ENCODE results near the gene TPBGL.

Gene TPBGL

DNA sequence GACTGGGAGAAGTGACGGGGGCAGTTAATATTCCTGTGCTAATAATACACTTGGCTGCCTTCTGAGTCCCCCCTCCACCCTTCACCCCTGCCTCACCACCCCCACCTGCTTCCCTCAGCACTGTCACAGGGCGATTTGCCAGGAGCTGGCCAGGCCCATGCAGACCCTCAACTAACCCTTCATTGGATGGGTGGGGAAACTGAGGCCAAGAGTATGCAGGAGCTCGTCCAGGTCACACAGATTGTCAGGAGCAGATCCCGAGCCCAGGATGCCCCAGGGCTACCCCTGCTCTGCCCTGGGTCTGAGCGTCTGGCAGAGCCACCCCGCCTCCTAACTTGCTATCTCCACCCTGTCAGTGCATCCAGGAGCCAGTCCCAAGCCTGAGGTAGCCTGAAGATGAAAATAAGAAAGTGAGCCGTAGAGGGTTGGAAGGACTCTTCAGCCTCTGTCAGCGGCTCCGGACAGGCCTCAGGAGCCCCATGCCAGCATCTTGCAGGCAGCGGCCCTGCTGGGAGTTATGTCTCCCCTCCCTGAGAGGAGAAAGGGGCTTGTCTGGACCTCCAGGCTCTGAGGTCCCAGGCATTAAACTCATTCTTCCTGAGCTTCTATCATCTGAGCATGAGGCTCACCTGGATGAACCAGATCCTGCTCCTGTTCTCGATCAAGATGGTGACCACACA lies 6.2 kb downstream of the TPBGL start:
- DNase-seq: no peak

DNA sequence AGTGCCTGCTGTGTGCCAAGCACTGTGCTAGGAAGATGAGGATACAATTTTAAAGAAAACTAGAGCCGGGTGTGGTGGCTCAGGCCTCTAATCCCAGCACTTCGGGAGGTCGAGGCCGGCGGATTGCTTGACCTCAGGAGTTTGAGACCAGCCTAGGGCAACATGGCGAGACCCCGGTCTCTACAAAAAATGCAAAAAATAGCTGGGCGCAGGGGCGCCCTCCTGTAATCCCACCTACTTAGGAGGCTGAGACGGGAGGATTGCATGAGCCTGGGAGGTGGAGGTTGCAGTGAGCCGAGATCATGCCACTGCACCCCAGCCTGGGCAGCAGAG lies 8.3 kb downstream of the TPBGL start:
- DNase-seq: no peak

DNA sequence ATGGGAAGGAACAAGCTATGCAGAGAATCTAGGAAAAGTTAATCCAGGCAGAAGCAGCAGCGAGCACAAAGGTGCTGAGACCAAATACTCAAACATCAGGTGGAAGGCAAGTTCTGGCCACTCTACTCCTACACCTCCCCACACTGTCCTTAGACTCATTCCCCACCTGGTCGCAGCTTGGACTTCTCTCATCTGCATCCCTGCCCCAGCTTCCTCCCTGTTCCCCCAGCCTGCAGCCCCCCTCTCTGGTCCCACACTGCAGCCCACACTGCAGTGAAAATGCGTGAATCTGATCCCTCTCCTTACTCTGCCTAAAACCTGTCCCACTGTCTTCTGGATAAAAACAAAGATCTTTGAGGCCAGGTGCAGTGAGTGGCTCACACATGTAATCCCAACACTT lies 9.1 kb downstream of the TPBGL start:
- no peak for DNase-seq

DNA sequence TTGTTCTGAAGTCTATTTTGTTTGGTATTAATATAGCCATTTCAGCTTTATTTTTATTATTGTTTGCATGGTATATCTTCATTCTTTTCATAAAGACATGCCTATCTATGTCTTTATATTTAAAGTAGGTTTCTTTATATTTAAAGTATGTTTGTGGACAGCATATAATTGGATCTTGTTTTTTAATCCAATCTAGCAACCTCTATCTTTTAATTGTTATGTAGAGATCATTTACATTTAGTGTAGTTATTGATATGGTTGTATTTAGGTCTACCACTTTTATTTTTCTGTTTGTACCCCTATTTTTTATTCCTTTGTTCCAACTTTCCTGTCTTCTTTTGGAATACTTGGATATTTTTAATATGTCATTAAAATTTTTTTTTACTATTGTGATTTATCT lies 13.8 kb downstream of the TPBGL start:
- DNase-seq: no peak

DNA sequence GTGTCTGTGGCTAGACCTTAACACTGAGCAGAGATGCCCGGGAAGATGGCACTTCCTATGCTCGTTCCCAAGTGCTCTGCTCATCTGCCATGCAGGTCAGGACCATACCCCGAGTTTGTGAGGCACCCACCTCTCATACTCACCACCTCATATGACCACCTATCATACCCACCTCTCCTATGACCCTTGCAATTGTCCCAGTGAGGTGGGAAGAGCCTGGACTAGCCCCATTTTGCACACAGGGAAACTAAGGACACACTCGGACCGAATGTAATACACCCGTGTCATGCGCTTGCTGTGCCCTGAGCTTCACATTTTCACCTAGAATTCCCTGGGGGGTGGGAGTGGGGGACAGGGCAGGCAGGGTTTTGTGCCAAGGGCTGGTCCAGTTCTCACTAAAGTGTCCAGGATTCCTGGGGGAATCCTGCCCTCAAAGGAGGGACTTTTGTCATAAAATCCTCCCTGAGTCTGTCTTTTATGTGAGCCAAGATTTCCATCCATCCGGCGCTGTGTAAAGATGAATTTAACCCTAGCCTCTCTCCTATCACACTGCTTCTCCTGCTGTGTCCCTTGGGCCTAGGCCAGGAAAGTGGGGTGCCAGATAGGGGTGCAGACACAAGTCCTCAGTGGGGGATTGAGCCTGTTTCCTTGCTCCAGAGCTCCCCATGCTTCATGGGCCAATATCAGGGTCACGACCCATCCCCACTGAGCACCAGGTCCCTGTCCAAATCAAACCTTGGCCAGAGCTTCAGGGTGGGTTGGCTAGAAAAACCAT lies 20.0 kb downstream of the TPBGL start:
- DNase-seq: no peak

DNA sequence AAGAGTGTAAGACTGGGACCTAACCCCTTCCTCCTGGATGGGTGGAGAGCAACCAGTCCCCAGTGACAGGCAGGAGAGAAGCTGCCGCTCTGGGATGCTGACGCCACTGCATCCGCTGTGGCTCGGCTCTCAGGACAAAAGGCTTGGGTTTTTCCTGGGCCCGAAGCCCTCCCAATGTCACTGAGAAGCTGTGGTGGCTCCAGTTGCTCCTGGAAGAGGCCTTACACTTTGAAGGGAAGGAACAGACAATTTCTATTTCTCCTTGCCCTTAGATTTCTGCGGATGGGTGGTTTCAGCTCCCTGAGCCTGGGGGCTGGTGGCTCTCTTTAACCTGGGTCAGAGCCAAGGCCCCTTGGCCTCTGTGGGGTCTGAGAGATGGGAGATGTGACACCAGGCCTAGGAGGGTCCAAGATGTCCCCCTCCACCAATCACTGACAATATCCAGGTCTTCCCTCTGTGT lies 21.4 kb downstream of the TPBGL start:
- DNase-seq: no peak

DNA sequence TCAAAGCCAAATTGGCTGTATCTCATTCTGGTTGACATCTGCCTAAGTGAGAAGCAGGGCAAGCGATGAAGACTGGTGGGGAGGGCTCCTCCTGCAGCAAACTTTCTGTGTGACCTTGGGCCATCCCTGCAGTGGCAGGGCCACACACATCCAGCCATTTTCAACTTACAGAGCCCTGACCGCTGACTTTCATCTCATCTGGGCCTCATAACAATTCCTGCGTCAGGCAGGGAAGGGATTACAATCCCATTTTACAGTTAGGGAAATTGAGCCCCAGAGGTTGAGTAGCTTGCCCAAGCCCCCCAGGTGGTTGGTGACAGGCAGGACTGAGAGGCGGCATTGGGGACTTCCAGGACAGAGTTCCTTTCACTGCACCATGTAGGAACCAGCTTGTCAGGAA lies 21.9 kb downstream of the TPBGL start:
- DNase-seq: no peak

DNA sequence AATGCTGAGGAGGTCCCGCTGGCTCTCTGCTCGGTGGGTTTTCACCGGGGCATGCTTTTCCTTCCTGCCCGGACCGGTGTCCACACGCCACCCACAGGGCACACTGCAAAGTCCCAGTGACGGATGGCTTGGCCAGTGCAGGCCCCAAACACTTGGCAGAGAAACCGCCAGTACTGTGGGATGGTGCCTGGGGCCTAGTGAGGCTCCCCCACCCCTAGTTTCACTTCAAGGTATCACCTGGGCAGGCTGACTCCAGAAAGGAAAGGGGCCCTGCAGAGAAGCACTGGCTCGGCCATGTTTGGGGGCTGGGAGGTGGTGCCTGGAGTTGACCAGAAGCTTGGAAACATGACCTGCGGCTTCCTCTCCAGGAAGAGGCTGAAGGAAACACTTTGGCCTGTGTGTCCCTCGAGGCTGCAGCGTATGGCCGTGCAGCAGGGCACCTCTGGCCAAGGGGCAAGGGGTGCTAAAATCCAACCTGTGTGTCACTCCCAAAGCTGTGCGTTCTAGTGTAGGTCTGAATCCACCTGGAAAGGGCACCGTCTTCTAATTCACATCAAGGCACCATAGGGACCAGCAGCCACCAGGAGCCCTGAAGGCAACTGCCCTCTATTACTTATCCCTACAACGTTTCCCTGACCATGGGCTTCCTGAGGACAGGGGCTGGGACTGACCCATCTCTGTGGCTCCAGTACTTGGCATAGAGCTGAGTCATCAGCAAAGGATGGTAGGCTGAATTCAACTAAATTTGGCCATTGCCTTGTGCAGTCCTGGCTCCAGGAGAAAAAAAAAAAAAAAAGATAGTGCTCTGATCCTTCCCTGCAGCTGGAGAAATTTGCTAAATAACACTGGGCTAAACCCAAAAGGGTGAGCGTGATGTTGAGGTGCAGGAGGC lies 22.6 kb downstream of the TPBGL start:
- no peak for DNase-seq

DNA sequence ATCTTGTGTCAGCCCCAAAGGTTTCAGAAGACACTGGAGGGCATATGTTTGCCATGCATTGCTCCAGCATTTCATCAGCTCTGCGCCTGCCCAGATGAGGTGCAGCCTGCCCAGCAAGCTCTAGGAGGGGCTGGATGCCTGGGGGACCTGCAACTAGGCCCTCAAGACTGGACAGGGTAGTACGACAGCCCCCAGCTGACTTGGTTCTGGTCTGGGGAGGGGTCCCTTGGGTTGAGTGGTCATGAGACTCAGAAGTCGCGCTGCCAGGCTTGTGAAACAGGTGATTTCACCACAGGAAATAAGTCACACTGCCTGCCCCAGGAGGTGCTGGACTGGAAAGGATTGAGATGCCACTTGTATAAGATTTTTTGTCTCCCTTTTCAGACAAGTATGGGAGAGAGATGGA lies 23.4 kb downstream of the TPBGL start:
- DNase-seq: peak in 1 of 2 donors; percentile 54

DNA sequence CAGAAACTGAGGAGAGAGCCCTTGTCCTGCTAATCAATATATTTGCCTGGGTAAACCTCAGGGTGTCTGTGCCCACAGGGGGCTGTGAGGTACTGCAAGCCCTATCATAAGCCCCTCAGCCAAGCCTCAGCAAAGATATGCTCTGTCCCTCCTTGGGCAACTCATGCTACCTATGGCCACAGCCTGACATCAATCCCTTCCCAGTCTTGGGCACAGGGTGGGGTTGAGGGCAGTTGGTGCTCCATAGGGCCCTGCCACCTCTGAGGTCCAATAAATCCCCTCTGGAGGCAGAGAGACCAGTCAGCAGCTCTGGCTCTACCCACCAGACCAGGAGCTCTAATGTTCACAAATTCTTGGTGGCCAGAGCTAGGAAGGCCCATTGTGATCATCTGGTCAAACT lies 23.8 kb downstream of the TPBGL start:
- DNase-seq: no peak

DNA sequence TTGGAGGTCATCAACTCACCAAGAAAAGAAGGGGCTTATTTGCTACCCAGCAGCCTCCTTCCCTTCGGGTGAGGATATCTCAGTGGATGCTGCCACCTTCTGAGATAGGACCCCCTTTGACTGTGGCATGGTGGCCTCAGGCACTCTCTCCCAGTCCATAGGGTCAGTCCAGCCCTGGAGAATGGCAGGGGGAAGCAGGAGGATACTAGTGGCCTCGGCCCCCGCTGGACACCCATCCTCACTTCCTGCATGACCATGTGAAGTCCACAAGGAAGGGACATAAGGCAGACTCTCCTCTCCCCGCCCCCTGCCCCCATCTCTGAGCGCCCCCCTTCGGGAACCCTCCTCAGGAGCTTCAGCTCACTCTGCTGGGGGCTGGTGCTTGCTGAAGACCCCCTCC lies 24.4 kb downstream of the TPBGL start:
- DNase-seq: no peak

DNA sequence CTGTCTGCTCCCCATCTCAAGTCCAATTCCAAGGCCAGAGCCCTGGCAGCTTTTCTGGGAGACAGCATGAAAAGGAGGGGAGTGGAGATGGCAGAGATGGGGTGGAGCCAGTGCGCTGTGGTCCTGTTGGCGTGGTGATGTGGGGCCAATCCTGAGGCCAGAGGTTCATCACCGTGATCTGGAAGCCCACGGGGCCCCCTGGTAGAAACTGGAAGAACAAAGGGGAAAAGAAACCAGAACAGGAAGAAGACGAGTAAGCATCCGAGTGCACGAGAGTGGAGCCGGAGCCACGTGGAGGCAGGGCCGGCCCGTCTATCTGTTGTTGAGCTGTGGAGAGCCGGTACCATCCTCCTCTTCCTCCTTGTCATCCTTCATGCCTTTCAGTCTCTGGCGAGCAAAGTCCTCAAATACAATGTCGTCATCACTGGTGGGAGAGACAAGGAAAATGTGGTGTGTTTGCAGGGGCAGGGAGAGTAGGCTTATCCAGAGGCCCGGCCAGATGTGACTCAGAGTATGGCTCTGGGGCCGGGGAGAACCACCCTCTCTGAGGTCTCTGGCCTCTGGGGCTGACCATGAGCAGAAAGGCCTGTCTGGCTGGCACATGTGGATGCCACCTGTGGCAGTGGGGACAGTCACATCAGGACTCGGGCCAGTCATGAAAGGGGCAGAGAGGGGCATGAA lies 25.4 kb downstream of the TPBGL start:
- DNase-seq: no peak

DNA sequence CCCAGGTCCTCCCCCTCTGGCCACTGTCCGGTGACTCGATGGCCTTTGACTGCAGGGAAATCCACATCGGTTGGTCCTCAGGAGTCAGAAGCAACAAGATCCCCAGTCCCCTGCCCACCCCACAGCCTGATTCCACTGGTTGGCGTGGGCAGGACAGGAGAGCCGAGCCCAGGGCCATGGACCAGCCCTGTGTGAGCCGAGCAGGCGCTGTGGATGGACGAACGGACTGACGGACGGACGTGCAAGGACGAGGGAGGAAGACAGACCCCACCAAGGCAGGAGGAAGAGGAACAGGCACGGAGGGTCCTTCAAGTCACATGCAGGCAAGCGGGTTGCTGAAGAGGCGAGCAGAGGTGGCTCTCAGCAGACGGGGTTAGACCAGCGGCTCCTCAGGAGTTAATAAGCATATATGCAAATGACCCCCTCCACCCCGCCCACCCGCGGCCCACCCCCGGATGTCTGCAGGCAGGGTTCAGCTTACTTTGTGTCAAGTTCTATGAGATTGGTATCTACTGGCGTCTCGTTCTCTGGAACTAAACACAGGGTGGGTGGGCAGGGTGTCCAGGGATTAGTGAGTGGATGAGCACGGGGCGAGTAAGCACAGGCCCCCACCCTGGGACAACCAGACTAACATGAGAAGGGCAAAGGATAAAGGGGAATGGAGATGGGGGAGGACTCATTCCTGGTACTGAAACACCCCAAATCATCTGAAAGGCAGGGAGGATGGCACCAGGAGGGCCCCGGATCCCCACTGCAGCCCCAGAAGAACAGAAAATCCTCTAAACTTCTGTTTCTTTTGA lies 26.8 kb downstream of the TPBGL start:
- DNase-seq: no peak

DNA sequence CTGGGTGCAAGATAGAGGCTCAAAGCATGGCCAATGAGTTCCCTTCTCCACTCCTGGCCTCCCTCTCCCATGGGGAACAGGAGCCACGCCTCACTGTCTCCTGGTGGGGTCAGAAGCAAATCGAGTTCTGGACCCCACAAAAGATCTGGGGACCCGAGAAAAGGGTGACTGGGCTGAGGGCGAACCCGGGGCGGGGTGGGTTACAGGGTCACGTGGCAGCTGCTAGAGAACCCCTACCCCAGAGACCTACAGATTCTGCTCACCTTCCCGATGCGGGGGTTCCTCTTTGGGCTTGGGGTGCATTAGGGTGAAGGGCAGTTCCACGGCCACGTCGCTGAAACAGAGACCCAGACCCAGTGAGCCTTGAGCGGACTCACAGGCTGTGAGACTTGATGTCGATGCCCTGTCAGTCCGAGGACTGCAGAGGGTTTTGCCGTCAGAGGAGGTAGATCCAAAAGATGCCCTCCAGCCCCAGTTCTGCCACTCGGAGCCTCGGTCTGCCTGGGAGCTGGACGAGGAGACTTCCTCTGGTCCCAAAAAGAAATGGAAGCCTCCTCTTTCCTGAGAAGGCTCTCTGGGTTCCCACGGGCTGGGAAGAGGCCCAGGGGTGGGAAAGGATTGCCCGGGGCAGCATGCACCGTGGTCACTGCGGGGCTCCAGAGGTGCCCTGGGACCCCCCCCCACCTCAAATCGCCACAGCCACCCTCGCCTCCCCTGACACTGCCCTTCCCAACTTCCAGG lies 28.2 kb downstream of the TPBGL start:
- DNase-seq: no peak

DNA sequence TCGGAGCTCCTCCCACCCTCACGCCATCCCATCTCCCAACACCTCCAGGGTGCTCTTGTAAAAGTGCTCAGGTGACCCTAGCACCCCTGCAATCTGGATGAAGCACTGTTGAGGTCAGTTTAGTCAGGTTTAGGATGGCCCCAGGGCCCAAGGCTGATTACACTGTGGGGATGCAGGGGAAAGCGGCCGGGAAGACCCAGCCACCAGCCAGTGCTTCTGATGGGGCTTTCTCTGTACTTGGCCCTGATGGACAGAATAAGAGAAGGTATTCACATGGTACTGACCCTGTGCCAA lies 28.7 kb downstream of the TPBGL start:
- no peak for DNase-seq

DNA sequence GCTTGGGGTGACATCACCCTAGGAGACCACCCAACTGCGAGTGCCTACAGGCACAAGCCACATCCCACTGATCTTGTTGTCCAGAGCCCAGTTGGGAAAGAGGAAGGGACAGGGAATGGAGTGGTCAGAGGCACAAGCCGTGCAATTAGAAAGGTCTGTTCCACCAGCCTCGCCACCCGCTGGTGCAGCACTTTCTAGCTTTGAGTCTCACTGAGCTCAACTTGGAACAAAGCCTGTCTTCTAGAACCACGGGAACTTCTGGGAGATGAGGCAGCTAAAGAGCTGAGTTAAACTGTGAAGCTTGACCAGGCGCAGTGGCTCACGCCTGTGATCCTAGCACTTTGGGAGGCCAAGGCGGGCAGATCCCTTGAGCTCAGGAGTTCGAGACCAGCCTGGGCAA lies 29.3 kb downstream of the TPBGL start:
- DNase-seq: no peak

DNA sequence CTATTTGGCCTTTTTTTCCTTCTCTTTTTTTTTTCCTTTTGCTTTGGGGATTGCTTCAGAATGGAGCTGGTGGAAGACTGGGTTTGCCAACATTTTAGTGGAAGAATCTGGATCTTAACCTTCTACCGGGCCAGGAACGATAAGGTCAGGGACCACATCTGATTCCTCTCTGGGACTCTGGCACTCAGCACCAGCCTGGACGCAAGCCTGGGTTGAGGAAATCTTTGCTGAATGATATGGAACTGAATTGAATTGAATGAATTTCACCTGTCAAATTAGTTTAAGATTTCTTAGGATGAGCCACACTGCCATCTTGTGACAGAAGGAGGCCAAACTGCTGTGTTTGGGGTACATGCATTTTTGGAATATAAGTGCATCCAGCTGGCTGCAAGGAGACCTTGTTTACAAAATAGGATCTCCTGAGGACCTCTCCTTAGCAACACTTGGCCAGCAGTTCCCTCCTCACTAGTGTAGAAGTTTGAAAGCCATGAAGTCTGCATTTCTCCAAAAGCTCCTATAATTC lies 30.4 kb downstream of the TPBGL start:
- peak in 1 of 2 donors; percentile 44 for DNase-seq

DNA sequence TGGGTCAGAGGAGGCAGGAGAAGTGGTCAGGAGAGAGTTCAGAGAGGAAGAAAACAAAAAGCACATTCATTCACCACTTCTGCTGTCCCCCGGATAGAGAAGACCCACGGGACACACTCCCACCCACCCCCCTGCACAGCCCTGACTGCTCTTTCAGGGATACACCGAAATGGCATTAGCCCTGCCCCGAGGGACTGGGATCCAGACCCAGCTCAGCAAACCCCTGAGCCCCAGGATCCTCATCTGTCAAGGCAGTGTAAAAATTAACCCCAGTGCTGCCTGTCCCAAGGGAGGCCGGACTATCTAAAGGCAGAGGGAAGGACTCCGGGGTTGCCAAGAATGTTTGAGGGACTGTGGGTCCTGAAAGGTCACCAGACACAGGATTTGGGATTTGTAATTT lies 31.2 kb downstream of the TPBGL start:
- no peak for DNase-seq

DNA sequence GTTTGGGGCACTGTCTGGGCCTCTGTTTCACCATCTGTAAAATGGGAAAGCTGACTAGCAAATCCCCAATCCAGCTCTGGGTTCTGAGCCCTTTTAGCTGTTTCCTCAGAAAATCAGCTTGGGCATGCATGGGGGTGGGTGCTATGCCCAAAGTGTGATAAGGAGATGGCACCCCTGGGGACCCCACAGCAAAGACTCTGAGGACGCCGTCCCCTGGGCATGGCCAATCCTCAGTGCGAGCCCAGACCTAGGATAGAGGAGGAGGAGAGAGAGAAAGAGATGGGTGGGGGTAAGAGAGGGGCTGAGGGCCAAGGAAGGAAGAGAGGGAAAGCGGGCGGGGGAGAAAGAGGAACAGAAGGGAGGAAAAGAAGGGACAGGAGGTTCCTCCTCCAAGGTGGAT lies 31.8 kb downstream of the TPBGL start:
- DNase-seq: no peak

DNA sequence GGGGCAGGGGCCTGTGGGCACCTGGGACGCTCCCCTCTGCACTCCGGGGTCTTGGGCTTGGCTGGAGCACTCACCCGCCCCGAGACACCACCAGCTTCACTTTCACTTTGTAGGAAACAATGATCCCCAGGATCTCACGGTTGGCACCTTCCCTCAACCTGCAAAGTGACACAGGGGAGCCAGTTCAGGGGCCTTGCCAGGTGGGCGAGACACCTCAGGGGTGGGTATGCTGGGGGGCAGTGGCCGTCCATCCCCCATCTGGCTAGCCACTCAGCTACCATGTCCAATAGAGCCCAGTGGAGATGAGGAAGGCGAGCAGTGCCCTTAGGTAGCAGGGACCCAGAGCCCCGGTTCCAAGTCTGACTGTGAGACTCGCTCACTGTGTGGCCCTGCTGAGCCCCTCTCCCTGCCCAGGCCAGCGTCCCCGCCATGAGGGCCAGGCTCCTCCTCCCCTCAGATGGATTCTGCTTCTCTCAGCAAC lies 32.3 kb downstream of the TPBGL start:
- DNase-seq: peak in 1 of 2 donors; percentile 10
